Measurements from ENCODE around the gene HCRTR2.
"Not testable (repeated sequence)": the region's sequence is repeated elsewhere in the genome, so short reads cannot be mapped to it uniquely, and the experiment has no call there.

Gene HCRTR2

GRCh38 chr6:55220961-55221360 is 46.6 kb downstream of the HCRTR2 start:
- no peak for DNase-seq

- DNase-seq: no peak
These were observed 53.5 kb downstream of the HCRTR2 start for GRCh38 chr6:55227862-55228261.

GRCh38 chr6:55239099-55239498 is 64.8 kb downstream of the HCRTR2 start:
- DNase-seq: peak; percentile 61

GRCh38 chr6:55240975-55241605 is 66.8 kb downstream of the HCRTR2 start:
- peak; percentile 34 for DNase-seq

GRCh38 chr6:55250400-55250799 is 76.1 kb downstream of the HCRTR2 start:
- DNase-seq: no peak

GRCh38 chr6:55255113-55255512 is 80.8 kb downstream of the HCRTR2 start:
- no peak for DNase-seq

- no peak for DNase-seq
These were observed 85.9 kb downstream of the HCRTR2 start for GRCh38 chr6:55260181-55260580.

GRCh38 chr6:55265409-55266114 is 91.2 kb downstream of the HCRTR2 start:
- no peak for DNase-seq

- peak; percentile 63 for DNase-seq
These were observed 92.6 kb downstream of the HCRTR2 start for GRCh38 chr6:55266896-55267295.

- peak; percentile 67 for DNase-seq
These were observed 102.6 kb downstream of the HCRTR2 start for GRCh38 chr6:55276745-55277530.

- no peak for DNase-seq
These were observed 103.3 kb downstream of the HCRTR2 start for GRCh38 chr6:55277646-55278045.

- no peak for DNase-seq
These were observed 106.9 kb downstream of the HCRTR2 start for GRCh38 chr6:55281215-55281614.

- no peak for DNase-seq
These were observed 107.8 kb downstream of the HCRTR2 start for GRCh38 chr6:55282115-55282514.

GRCh38 chr6:55286824-55287223 is 112.5 kb downstream of the HCRTR2 start:
- no peak for DNase-seq

- no peak for DNase-seq
These were observed 116.4 kb downstream of the HCRTR2 start for GRCh38 chr6:55290736-55291135.

GRCh38 chr6:55293116-55293515 is 118.8 kb downstream of the HCRTR2 start:
- DNase-seq: peak; percentile 2

- DNase-seq: not testable (repeated sequence)
These were observed 122.9 kb downstream of the HCRTR2 start for GRCh38 chr6:55297214-55297613.

- no peak for DNase-seq
These were observed 125.1 kb downstream of the HCRTR2 start for GRCh38 chr6:55299286-55299985.

- DNase-seq: no peak
These were observed 130.4 kb downstream of the HCRTR2 start for GRCh38 chr6:55304747-55305146.

- DNase-seq: no peak
These were observed 145.8 kb downstream of the HCRTR2 start for GRCh38 chr6:55319961-55320695.

- no peak for DNase-seq
These were observed 146.4 kb downstream of the HCRTR2 start for GRCh38 chr6:55320696-55321086.

GRCh38 chr6:55327169-55327568 is 152.9 kb downstream of the HCRTR2 start, which contains the start of gene GFRAL:
TSS of gene GFRAL (plus strand) at chr6:55327469. CDS start at chr6:55327555, 86 bp downstream.
- DNase-seq: no peak

Data from fibroblast of skin of right quadriceps (primary cell).